ENCODE measurements around the gene PNPO. TPM values are rescaled to one million over a fixed set of nuclear protein-coding genes. Genes with fewer than 3 reads are reported as not detected.
A peak's percentile ranks its signal among the peaks of the same experiment; 100 is the strongest.

Gene PNPO
- total RNA-seq, 2 donors from 2014 or later, result 28.4 to 35.4 TPM

DNA sequence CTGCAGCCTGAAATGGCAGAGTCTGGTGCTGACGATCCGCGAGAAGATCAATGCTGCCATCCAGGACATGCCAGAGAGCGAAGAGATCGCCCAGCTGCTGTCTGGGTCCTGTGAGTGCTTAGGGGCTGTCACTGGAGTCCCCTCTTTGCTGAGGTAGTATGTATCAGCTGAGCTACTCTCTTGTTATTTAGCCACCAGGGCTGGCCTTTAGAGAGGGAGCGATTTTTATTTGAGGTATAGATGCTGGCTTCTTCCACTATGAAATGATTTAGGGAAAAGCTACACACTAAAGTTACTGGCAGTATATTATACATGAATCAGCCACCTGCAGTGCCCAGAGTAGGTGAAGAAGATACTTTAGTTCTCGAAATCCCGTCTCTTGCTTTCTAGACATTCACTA is 32.2 kb downstream of the PNPO start:
- no peaks in the 10 kb centered on the region for H3K27me3 ChIP-seq
- peaks cover 35% of the 10 kb centered on the region for H3K36me3 ChIP-seq
- H3K4me3 ChIP-seq, result no peak overlapping the region
- H3K9me3 ChIP-seq, result no peaks in the 10 kb centered on the region
- no peak for TF ChIP-seq CTCF (IDR thresholded peaks at IDR 0.05)
- no peak overlapping the region for H3K27ac ChIP-seq
- no peak for DNase-seq (ENCODE audit: low spot score)
- peaks cover 0 to 19% of the 10 kb centered on the region in 2 donors for H3K4me1 ChIP-seq

GRCh38 chr17:47975189-47975822 is 33.9 kb downstream of the PNPO start:
- Histone ChIP-seq H3K4me1 (peaks cover 0 to 15% of the 10 kb centered on the region in 2 donors), H3K36me3 (peaks cover 52% of the 10 kb centered on the region), H3K27me3 (no peaks in the 10 kb centered on the region), H3K27ac (no peak overlapping the region), H3K9me3 (no peaks in the 10 kb centered on the region), H3K4me3 (no peak overlapping the region)
- no peak for TF ChIP-seq CTCF (IDR thresholded peaks at IDR 0.05)
- DNase-seq (ENCODE audit: low spot score), result no peak

- H3K4me3 ChIP-seq, result no peak overlapping the region
- H3K4me1 ChIP-seq, result peaks cover 0 to 13% of the 10 kb centered on the region in 2 donors
- H3K9me3 ChIP-seq, result no peaks in the 10 kb centered on the region
- TF ChIP-seq CTCF (IDR thresholded peaks at IDR 0.05), result no peak
- H3K27me3 ChIP-seq, result no peaks in the 10 kb centered on the region
- no peak for DNase-seq (ENCODE audit: low spot score)
- H3K36me3 ChIP-seq, result peaks cover 57% of the 10 kb centered on the region
- no peak overlapping the region for H3K27ac ChIP-seq
These were observed 34.4 kb downstream of the PNPO start for GRCh38 chr17:47975823-47976205.

GRCh38 chr17:47978324-47978723 is 37.0 kb downstream of the PNPO start:
- peaks cover 71% of the 10 kb centered on the region for H3K36me3 ChIP-seq
- H3K9me3 ChIP-seq, result no peaks in the 10 kb centered on the region
- no peak overlapping the region for H3K27ac ChIP-seq
- H3K4me3 ChIP-seq, result no peak overlapping the region
- DNase-seq (ENCODE audit: low spot score), result no peak
- H3K27me3 ChIP-seq, result no peaks in the 10 kb centered on the region
- H3K4me1 ChIP-seq, result peaks cover 0 to 17% of the 10 kb centered on the region in 2 donors
- TF ChIP-seq CTCF (IDR thresholded peaks at IDR 0.05), result peak; percentile 53 to 79

- DNase-seq (ENCODE audit: low spot score), result no peak
- Histone ChIP-seq H3K4me3 (no peak overlapping the region), H3K27me3 (no peaks in the 10 kb centered on the region), H3K4me1 (peaks cover 0 to 29% of the 10 kb centered on the region in 2 donors), H3K9me3 (no peaks in the 10 kb centered on the region), H3K27ac (no peak overlapping the region), H3K36me3 (peaks cover 51% of the 10 kb centered on the region)
- no peak for TF ChIP-seq CTCF (IDR thresholded peaks at IDR 0.05)
These were observed 39.2 kb downstream of the PNPO start for GRCh38 chr17:47980541-47980940.

DNA sequence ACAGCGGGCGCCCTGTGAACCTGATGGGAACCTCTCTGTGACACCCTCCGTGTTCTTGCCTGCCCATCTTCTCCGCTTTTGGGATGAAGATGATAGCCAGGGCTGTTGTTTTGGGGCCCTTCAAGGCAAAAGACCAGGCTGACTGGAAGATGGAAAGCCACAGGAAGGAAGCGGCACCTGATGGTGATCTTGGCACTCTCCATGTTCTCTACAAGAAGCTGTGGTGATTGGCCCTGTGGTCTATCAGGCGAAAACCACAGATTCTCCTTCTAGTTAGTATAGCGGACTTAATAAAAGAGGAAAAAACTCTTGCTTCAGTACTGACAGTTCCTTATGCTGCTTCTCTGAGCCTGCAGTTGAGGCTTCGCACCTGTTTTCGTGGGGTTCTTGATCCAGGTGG is 40.1 kb downstream of the PNPO start:
- Histone ChIP-seq H3K4me1 (peaks cover 0 to 29% of the 10 kb centered on the region in 2 donors), H3K27me3 (no peaks in the 10 kb centered on the region), H3K9me3 (no peaks in the 10 kb centered on the region), H3K4me3 (no peak overlapping the region), H3K27ac (no peak overlapping the region), H3K36me3 (peaks cover 42% of the 10 kb centered on the region)
- no peak for TF ChIP-seq CTCF (IDR thresholded peaks at IDR 0.05)
- no peak for DNase-seq (ENCODE audit: low spot score)

Data from right atrium auricular region (tissue), 2 donors.